PC-9 (cell line): ENCODE measurements around the gene MSANTD2. TPM values are rescaled to one million over a fixed set of nuclear protein-coding genes. Genes with fewer than 3 reads are reported as not detected.
A peak's percentile ranks its signal among the peaks of the same experiment; 100 is the strongest.

Source experiments
- BruUV-seq: library from RNA; stranded (reverse); fragments of 400-500 nt; replicated peaks from 2 replicates; lab custom pipeline; 2021; lab: Mats Ljungman, UMichigan
- CTCF ChIA-PET: fragments of 300-600 bp; sonication (Branson Sonifier 250); formaldehyde crosslinking; loops from one replicate; lab custom pipeline; 2022; ENCODE audit warnings: antibody characterized with exemption; lab: Charles Lee
- POLR2A ChIA-PET: fragments of 300-600 bp; sonication (Branson Sonifier 250); formaldehyde crosslinking; loops from one replicate; lab custom pipeline; 2022; ENCODE audit warnings: antibody characterized with exemption; ENCODE audit not compliant: unreplicated experiment; lab: Charles Lee
- DNase-seq, 2 experiments: peaks; one replicate each; pipeline versions ENCODE4 v3.0.0 to v3.0.0-alpha.2; 2015 to 2022; ENCODE audit warnings: mixed read lengths in 1 of 2
- H2AFZ ChIP-seq: fragments of 200-600 bp; sonication (generic); 2 replicates; pipeline ENCODE4 v1.8.1; 2017; ENCODE audit warnings: antibody characterized with exemption
- H3F3A ChIP-seq: fragments of 200-600 bp; sonication (generic); 2 replicates; pipeline ENCODE4 v1.8.1; 2017; ENCODE audit warnings: antibody characterized with exemption, mild to moderate bottlenecking, low read depth; ENCODE audit not compliant: insufficient read depth
- H3K27ac ChIP-seq: fragments of 200-600 bp; sonication (generic); 2 replicates; pipeline ENCODE4 v1.6.1; 2016; ENCODE audit warnings: mixed run types
- H3K27me3 ChIP-seq: fragments of 200-600 bp; sonication (generic); 2 replicates; pipeline ENCODE4 v1.6.1; 2016; ENCODE audit warnings: low read depth, mixed run types; ENCODE audit not compliant: insufficient read depth
- H3K36me3 ChIP-seq: fragments of 200-600 bp; sonication (generic); 2 replicates; pipeline ENCODE4 v1.6.1; 2016; ENCODE audit warnings: low read depth, mixed run types
- H3K4me1 ChIP-seq: fragments of 200-600 bp; sonication (generic); replicated peaks from 2 replicates; pipeline ENCODE4 v1.6.1; 2016; ENCODE audit warnings: mixed run types; ENCODE audit not compliant: insufficient read depth
- H3K4me2 ChIP-seq: fragments of 200-600 bp; sonication (generic); 2 replicates; pipeline ENCODE4 v1.6.1; 2017; ENCODE audit warnings: mixed run types
- H3K4me3 ChIP-seq: fragments of 200-600 bp; sonication (generic); 2 replicates; pipeline ENCODE4 v1.6.1; 2016; ENCODE audit warnings: mixed run types
- H3K79me2 ChIP-seq: fragments of 200-600 bp; sonication (generic); 2 replicates; pipeline ENCODE4 v1.6.1; 2017; ENCODE audit warnings: low read depth, mixed run types
- H3K9me2 ChIP-seq: fragments of 200-600 bp; sonication (generic); 2 replicates; pipeline ENCODE4 v1.8.1; 2017; ENCODE audit warnings: mild to moderate bottlenecking; ENCODE audit not compliant: insufficient read depth
- H3K9me3 ChIP-seq: fragments of 200-600 bp; sonication (generic); 2 replicates; pipeline ENCODE4 v1.8.1; 2016; ENCODE audit warnings: low read depth; ENCODE audit not compliant: insufficient read depth
- H4K20me1 ChIP-seq: fragments of 200-600 bp; sonication (generic); 2 replicates; pipeline ENCODE4 v1.8.1; 2017; ENCODE audit not compliant: insufficient read depth
- CTCF ChIP-seq: fragments of 200-600 bp; sonication (generic); conservative IDR thresholded peaks from 2 replicates; pipeline ENCODE4 v1.6.1; 2017; ENCODE audit warnings: mixed run types, antibody characterized with exemption, mild to moderate bottlenecking, moderate library complexity
- EZH2 ChIP-seq: fragments of 200-600 bp; sonication (generic); IDR thresholded peaks from 2 replicates; pipeline ENCODE4 v1.8.0; 2017; ENCODE audit warnings: antibody characterized with exemption, low read depth
- intact Hi-C: fragments of 100-400 bp; cut with micrococcal nuclease; formaldehyde crosslinking; loops from one replicate; pipeline ENCODE4 v1.10.0; 2022; ENCODE audit not compliant: unreplicated experiment
- total RNA-seq: library from RNA; stranded (reverse); gene quantifications from 2 replicates; pipeline ENCODE4 v1.2.3, GENCODE V29; 2021

Gene MSANTD2
- total RNA-seq, 1 experiment from 2014 or later: 16.9 TPM

- no peak overlapping the region for H3K4me3 ChIP-seq
- BruUV-seq: no TSS peak
- DNase-seq: no peak
- H3K9me2 ChIP-seq: no peaks in the 10 kb centered on the region
- H4K20me1 ChIP-seq: no peaks in the 10 kb centered on the region
- H3K4me2 ChIP-seq: no peak overlapping the region
- no peak overlapping the region for H2AFZ ChIP-seq
- TF ChIP-seq EZH2 (no peak), CTCF (no peak)
- peaks cover 8% of the 10 kb centered on the region; the same call in 1 of the 2 replicates for H3F3A ChIP-seq
- H3K27ac ChIP-seq: no peak overlapping the region
- no peaks in the 10 kb centered on the region for H3K36me3 ChIP-seq
- H3K79me2 ChIP-seq: peaks cover 5% of the 10 kb centered on the region; the same call in 1 of the 2 replicates
- ChIA-PET CTCF (no interaction called here), POLR2A (interaction anchor here (0.5 kb wide), 1 partner anchor 24 kb away, joined by 14 read pairs; no protein-coding TSS in a partner anchor)
- H3K27me3 ChIP-seq: no peaks in the 10 kb centered on the region
- H3K9me3 ChIP-seq: no peaks in the 10 kb centered on the region
- intact Hi-C loops: no loop called here
- peaks cover 14% of the 10 kb centered on the region for H3K4me1 ChIP-seq
Observed at GRCh38 chr11:124804884-124805283, 4.7 kb upstream of the MSANTD2 start.

- DNase-seq: no peak
- Histone ChIP-seq H3K27me3 (no peaks in the 10 kb centered on the region), H3K9me2 (no peaks in the 10 kb centered on the region), H3F3A (peaks cover 8% of the 10 kb centered on the region; the same call in 1 of the 2 replicates), H3K79me2 (peaks cover 36% of the 10 kb centered on the region), H2AFZ (no peak overlapping the region), H3K9me3 (no peaks in the 10 kb centered on the region), H3K4me2 (peak overlapping the region; percentile 89), H3K4me3 (peak overlapping the region; percentile 97; the same call in 1 of the 2 replicates), H3K4me1 (peaks cover 29% of the 10 kb centered on the region), H3K36me3 (no peaks in the 10 kb centered on the region), H4K20me1 (no peaks in the 10 kb centered on the region; the same call in 1 of the 2 replicates), H3K27ac (no peak overlapping the region)
- intact Hi-C loops: no loop called here
- ChIA-PET POLR2A (no interaction called here), CTCF (no interaction called here)
- no peak for TF ChIP-seq EZH2
- TF ChIP-seq CTCF: no peak
- BruUV-seq: no TSS peak
Observed at GRCh38 chr11:124801636-124802312, 1.6 kb upstream of the MSANTD2 start.

GRCh38 chr11:124801014-124801413 lies 808 bp upstream of the MSANTD2 start:
- TF ChIP-seq EZH2: no peak
- no peak for TF ChIP-seq CTCF
- H3K9me2 ChIP-seq: no peaks in the 10 kb centered on the region
- peak overlapping the region; percentile 56 for H3K27ac ChIP-seq
- H4K20me1 ChIP-seq: no peaks in the 10 kb centered on the region; the same call in 1 of the 2 replicates
- POLR2A ChIA-PET: no interaction called here
- peak overlapping the region; percentile 89 for H3K4me2 ChIP-seq
- H3K36me3 ChIP-seq: no peaks in the 10 kb centered on the region
- peak overlapping the region; percentile 97 for H3K4me3 ChIP-seq
- peak in 1 of 2 experiments; percentile 76 for DNase-seq
- CTCF ChIA-PET: no interaction called here
- peaks cover 44% of the 10 kb centered on the region for H3K79me2 ChIP-seq
- peak overlapping the region; percentile 96 for H2AFZ ChIP-seq
- no peaks in the 10 kb centered on the region for H3K9me3 ChIP-seq
- H3K4me1 ChIP-seq: peaks cover 29% of the 10 kb centered on the region
- intact Hi-C loops: no loop called here
- H3K27me3 ChIP-seq: no peaks in the 10 kb centered on the region
- peaks cover 8% of the 10 kb centered on the region; the same call in 1 of the 2 replicates for H3F3A ChIP-seq
- no TSS peak for BruUV-seq
